PFSK-1 (cell line): Measurements from ENCODE around the gene CGB5.

Source experiments
- FOXP2 ChIP-seq: optimal IDR thresholded peaks from 2 replicates; pipeline ENCODE3; 2011; ENCODE audit warnings: borderline replicate concordance, control low read depth, inconsistent platforms; ENCODE audit not compliant: insufficient read depth; ENCODE audit errors: extremely low read length, extremely low read depth
- POLR2AphosphoS5 ChIP-seq: IDR thresholded peaks from 2 replicates; pipeline ENCODE4 v1.6.1; 2012; ENCODE audit warnings: low read depth, mild to moderate bottlenecking, control low read depth, low read length, moderate library complexity
- REST ChIP-seq, 2 experiments: IDR thresholded peaks; 2 replicates each; pipeline versions ENCODE4 v1.6.1 to v1.8.0; 2011 to 2012; ENCODE audit warnings: low read depth in 2 of 2, low read length in 2 of 2, control low read depth in 1 of 2, inconsistent platforms in 1 of 2, mild to moderate bottlenecking in 1 of 2, moderate library complexity in 1 of 2; ENCODE audit not compliant: insufficient read depth in 1 of 2
- SIN3A ChIP-seq: IDR thresholded peaks from 2 replicates; pipeline ENCODE4 v1.6.1; 2012; ENCODE audit warnings: mild to moderate bottlenecking, low read length, moderate library complexity, borderline replicate concordance; ENCODE audit not compliant: insufficient read depth
- TAF1 ChIP-seq: IDR thresholded peaks from 2 replicates; pipeline ENCODE4 v1.6.1; 2012; ENCODE audit warnings: low read length, control low read depth, borderline replicate concordance; ENCODE audit not compliant: insufficient read depth

The CGB5 gene

GRCh38 chr19:49017666-49018351 is 25.8 kb upstream of the CGB5 start:
- TF ChIP-seq SIN3A (no peak), REST (IDR thresholded peaks at IDR 0.05; ENCODE audit: insufficient read depth in 1 of 2, low read depth in 2 of 2, low read length in 2 of 2) (no peak), POLR2AphosphoS5 (peak; percentile 36), TAF1 (no peak), FOXP2 (no peak)

GRCh38 chr19:49018388-49019241 is 25.0 kb upstream of the CGB5 start:
- TF ChIP-seq POLR2AphosphoS5: 0 out of 2 replicates have a peak, but pooled peaks have one; percentile 20

GRCh38 chr19:49019242-49019932 is 24.3 kb upstream of the CGB5 start:
- TF ChIP-seq SIN3A (no peak), FOXP2 (no peak), REST (IDR thresholded peaks at IDR 0.05; ENCODE audit: insufficient read depth in 1 of 2, low read depth in 2 of 2, low read length in 2 of 2) (no peak), POLR2AphosphoS5 (no peak), TAF1 (no peak)

- TF ChIP-seq POLR2AphosphoS5 (no peak), FOXP2 (no peak), TAF1 (no peak), REST (IDR thresholded peaks at IDR 0.05; ENCODE audit: insufficient read depth in 1 of 2, low read depth in 2 of 2, low read length in 2 of 2) (no peak), SIN3A (no peak)
Measured at GRCh38 chr19:49020342-49020741, 23.3 kb upstream of the CGB5 start.

- no peak for TF ChIP-seq POLR2AphosphoS5
- peak; percentile 32; the same call in 1 of the 2 replicates for TF ChIP-seq TAF1
Measured at GRCh38 chr19:49020931-49021895, 22.4 kb upstream of the CGB5 start.
